Transverse colon (tissue), 4 donors: ENCODE measurements around the gene GAS2L2. TPM values are rescaled to one million over a fixed set of nuclear protein-coding genes. Genes with fewer than 3 reads are reported as not detected.
"Not testable (repeated sequence)": the region's sequence is repeated elsewhere in the genome, so short reads cannot be mapped to it uniquely, and the experiment has no call there.

ENCODE experiments used
- DNase-seq: peaks from one replicate; pipeline ENCODE4 v3.0.0-alpha.2; 2019
- H3K27ac ChIP-seq, 4 donors: fragments of 200-600 bp; sonication (generic); 2 replicates each; pipeline ENCODE4 v1.5.1; 2016 to 2018; ENCODE audit warnings: inconsistent platforms in 4 of 4
- H3K27me3 ChIP-seq: fragments of 200-600 bp; sonication (generic); 2 replicates; pipeline ENCODE4 v1.5.1; 2017; ENCODE audit warnings: inconsistent platforms
- H3K36me3 ChIP-seq, 4 donors: fragments of 200-600 bp; sonication (generic); 2 replicates each; pipeline ENCODE4 v1.5.1; 2017 to 2019; ENCODE audit warnings: inconsistent platforms in 4 of 4
- H3K4me1 ChIP-seq, 4 donors: fragments of 200-600 bp; sonication (generic); 2 replicates each; pipeline ENCODE4 v1.5.1; 2017 to 2020; ENCODE audit warnings: inconsistent platforms in 4 of 4
- H3K4me3 ChIP-seq, 4 donors: fragments of 200-600 bp; sonication (generic); 1 replicate in 1 of 4; 2 replicates in 3 of 4; pipeline versions ENCODE4 v1.5.1 to v1.6.1; 2017 to 2019; ENCODE audit warnings: inconsistent platforms in 4 of 4
- H3K9me3 ChIP-seq, 2 donors: fragments of 200-600 bp; sonication (generic); 2 replicates each; pipeline ENCODE4 v1.5.1; 2017 to 2019; ENCODE audit warnings: inconsistent platforms in 2 of 2
- EP300 ChIP-seq: sonication (generic); formaldehyde crosslinking; IDR thresholded peaks from one replicate; pipeline ENCODE4 v1.6.1; 2017; ENCODE audit warnings: antibody characterized with exemption, low read depth
- POLR2A ChIP-seq: fragments of 450-650 bp; IDR thresholded peaks from one replicate; pipeline ENCODE4 v1.6.1; 2016; ENCODE audit warnings: antibody characterized with exemption, mild to moderate bottlenecking, moderate library complexity
- POLR2AphosphoS5 ChIP-seq, 3 donors: sonication (generic); formaldehyde crosslinking; IDR thresholded peaks; one replicate each; pipeline ENCODE4 v1.6.1; 2016; ENCODE audit warnings: antibody characterized with exemption in 3 of 3
- WGBS, 2 donors: methylation state at CpG; one replicate each; pipeline ENCODE4 v1.1.5; 2018; ENCODE audit warnings: low coverage in 1 of 2; 5-methylcytosine and 5-hydroxymethylcytosine counted together
- in situ Hi-C, 4 donors: fragments of 200-750 bp; cut with MboI; loops; one replicate each; pipeline versions ENCODE4 v1.15.0 to v1.15.1; 2017; ENCODE audit warnings: low sequenced_read_pairs in 3 of 4, low pct_ligation_motif_present in 1 of 4, low pct_unique_long_range_greater_than_20kb in 1 of 4
- intact Hi-C: fragments of 100-400 bp; cut with DNase I; formaldehyde crosslinking; loops from one replicate; pipeline ENCODE4 v1.15.1; 2023; ENCODE audit warnings: low total_unique reads
- total RNA-seq, 4 donors: library from RNA; depleted of rRNA; stranded (reverse); fragments of >200 nt; gene quantifications; one replicate each; pipeline ENCODE4 v1.1.0, GENCODE V29; 2016
- TF ChIP-seq, protein P1 (sequence below), 5 experiments: fragments of 200-600 bp in 3 of 5; fragments of 450-650 bp in 2 of 5; sonication (generic) in 3 of 5; IDR thresholded peaks; 1 replicate in 2 of 5; 2 replicates in 3 of 5; pipeline ENCODE4 v1.5.1; 2016 to 2017; ENCODE audit warnings: antibody characterized with exemption in 5 of 5, inconsistent platforms in 3 of 5, mild to moderate bottlenecking in 2 of 5, moderate library complexity in 1 of 5

The GAS2L2 gene
- total RNA-seq, 4 donors from 2014 or later: not detected

DNA sequence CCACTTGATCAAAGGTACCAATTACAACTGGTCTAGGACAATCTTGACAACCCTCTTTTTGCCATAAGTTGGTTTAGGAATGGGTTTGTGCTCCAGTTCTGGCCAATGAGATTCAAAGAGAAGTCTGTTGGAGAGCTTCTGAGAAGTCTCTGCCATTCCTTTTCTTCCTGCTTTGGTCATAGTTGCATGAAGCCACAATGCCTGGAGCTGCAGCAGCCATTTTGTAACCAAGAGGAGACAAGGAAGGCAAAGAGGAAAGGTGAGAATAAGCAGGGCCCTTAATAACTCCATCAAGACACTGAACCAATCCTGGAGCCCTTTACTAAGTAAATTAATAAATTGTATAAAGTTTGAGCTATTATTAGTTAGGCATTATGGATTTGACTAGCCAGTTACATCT, 4.2 kb upstream of the GAS2L2 start:
- Histone ChIP-seq H3K27ac (no peak overlapping the region), H3K27me3 (peaks cover 7% of the 10 kb centered on the region), H3K4me3 (no peak overlapping the region), H3K4me1 (peaks cover 0 to 13% (median 0%) of the 10 kb centered on the region in 4 donors), H3K9me3 (no peaks in the 10 kb centered on the region), H3K36me3 (no peaks in the 10 kb centered on the region)
- TF ChIP-seq EP300: no peak
- TF ChIP-seq POLR2AphosphoS5 (IDR thresholded peaks at IDR 0.05): no peak
- no peak for TF ChIP-seq POLR2A
- TF ChIP-seq, protein P1, sequence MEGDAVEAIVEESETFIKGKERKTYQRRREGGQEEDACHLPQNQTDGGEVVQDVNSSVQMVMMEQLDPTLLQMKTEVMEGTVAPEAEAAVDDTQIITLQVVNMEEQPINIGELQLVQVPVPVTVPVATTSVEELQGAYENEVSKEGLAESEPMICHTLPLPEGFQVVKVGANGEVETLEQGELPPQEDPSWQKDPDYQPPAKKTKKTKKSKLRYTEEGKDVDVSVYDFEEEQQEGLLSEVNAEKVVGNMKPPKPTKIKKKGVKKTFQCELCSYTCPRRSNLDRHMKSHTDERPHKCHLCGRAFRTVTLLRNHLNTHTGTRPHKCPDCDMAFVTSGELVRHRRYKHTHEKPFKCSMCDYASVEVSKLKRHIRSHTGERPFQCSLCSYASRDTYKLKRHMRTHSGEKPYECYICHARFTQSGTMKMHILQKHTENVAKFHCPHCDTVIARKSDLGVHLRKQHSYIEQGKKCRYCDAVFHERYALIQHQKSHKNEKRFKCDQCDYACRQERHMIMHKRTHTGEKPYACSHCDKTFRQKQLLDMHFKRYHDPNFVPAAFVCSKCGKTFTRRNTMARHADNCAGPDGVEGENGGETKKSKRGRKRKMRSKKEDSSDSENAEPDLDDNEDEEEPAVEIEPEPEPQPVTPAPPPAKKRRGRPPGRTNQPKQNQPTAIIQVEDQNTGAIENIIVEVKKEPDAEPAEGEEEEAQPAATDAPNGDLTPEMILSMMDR (IDR thresholded peaks at IDR 0.05): no peak
- intact Hi-C loops (no loop called here), in situ Hi-C loops (no loop called here)
- no peak for DNase-seq

GRCh38 chr17:35752471-35752870, 568 bp downstream of the GAS2L2 start:
- no peak overlapping the region for H3K4me3 ChIP-seq
- in situ Hi-C loops: no loop called here
- DNase-seq: no peak

DNA sequence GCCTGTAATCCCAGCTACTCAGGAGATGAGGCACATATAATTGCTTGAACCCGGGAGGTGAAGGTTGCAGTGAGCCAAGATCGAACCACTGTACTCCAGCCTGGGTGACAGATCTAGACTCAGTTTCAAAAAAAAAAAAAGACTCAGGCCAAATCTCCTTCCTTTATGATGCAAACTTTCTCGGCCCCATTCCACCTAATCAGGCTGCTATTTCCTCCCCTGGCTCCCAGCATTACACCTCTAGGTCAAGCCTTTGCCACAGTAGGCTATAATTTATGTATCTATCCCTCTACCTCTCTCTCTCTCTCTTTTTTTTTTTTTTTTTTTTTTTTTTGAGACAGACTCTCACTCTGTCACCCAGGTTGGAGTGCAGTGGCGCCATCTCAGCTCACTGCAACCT, 1.5 kb downstream of the GAS2L2 start:
- DNase-seq, in situ Hi-C loops, H3K4me3 ChIP-seq, intact Hi-C loops, H3K9me3 ChIP-seq, H3K36me3 ChIP-seq, H3K27ac ChIP-seq: not testable (repeated sequence)
- Histone ChIP-seq H3K27me3 (peaks cover 36% of the 10 kb centered on the region), H3K4me1 (peaks cover 5 to 19% (median 5%) of the 10 kb centered on the region in 4 donors)
- 84 to 89% methylated on average over 3 to 4 of the region's 4 CpGs for WGBS, 2 donors

More at GRCh38 chr17:35752471-35752870, 568 bp downstream of the GAS2L2 start:
- WGBS, 2 donors: 45% methylated on average over 16 of the region's 16 CpGs; no CpG with 5 or more reads in 1 of the 2 donors
- no peaks in the 10 kb centered on the region for H3K36me3 ChIP-seq
- no peak overlapping the region for H3K27ac ChIP-seq
- H3K9me3 ChIP-seq: no peaks in the 10 kb centered on the region
- peaks cover 5 to 19% (median 5%) of the 10 kb centered on the region in 4 donors for H3K4me1 ChIP-seq
- no peak for TF ChIP-seq POLR2AphosphoS5 (IDR thresholded peaks at IDR 0.05)
- TF ChIP-seq EP300: no peak
- TF ChIP-seq, protein P1 (IDR thresholded peaks at IDR 0.05): no peak
- TF ChIP-seq POLR2A: no peak
- intact Hi-C loops: no loop called here
- H3K27me3 ChIP-seq: peaks cover 36% of the 10 kb centered on the region

DNA sequence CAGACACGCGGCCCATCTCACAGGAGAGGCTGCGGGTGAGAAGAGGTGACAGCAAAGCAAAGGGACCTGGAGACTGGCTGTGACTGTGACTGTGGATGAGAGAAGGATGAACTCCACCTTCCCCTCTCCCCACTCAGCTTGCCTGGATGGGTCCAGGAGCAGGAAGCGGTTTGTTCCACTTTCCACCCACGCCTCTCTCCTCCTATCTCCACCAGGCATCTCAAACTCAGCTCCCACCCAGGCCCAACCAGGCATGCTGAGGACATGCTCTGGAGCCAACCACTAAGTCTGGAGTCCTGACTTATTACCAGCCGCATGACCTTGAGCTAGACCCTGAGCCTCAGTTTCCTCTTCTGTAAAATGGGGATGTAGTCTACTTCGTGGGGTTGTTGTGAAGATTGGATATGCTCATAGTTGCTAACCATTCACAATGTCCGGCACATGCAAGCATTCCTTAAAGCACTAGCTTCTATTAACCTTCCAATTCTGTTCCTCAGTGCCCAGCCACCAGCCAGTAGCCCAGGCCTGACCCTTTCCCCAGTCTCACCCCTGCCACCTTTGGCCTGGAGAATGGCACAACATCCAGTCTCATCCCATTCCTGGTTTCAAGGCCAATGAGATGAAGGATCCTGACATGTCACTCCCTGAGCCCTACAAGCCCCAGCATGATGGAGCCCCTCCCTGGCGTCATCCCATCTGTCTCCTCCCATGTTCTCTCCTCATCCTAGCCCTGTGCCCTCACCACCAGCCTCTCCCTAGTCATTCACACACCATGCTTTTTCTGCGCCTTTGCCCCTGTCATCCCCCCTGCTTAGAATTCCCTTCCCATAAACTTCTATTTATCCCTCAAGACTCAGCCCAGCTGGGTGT, 2.3 kb downstream of the GAS2L2 start:
- peaks cover 36% of the 10 kb centered on the region for H3K27me3 ChIP-seq
- in situ Hi-C loops (no loop called here), intact Hi-C loops (no loop called here)
- TF ChIP-seq, protein P1 (IDR thresholded peaks at IDR 0.05): no peak
- no peak for TF ChIP-seq POLR2AphosphoS5 (IDR thresholded peaks at IDR 0.05)
- TF ChIP-seq POLR2A: no peak
- TF ChIP-seq EP300: no peak
- no peaks in the 10 kb centered on the region for H3K36me3 ChIP-seq
- no peak for DNase-seq
- 80% methylated on average over 10 of the region's 10 CpGs; no CpG with 5 or more reads in 1 of the 2 donors for WGBS, 2 donors
- no peak overlapping the region for H3K27ac ChIP-seq
- H3K4me1 ChIP-seq: peaks cover 5 to 17% (median 5%) of the 10 kb centered on the region in 4 donors
- H3K9me3 ChIP-seq: no peaks in the 10 kb centered on the region
- no peak overlapping the region for H3K4me3 ChIP-seq
